ENCODE data around the gene TMCO4. TPM values are rescaled to one million over a fixed set of nuclear protein-coding genes. Genes with fewer than 3 reads are reported as not detected.

The TMCO4 gene
- total and polyA plus RNA-seq, 8 donors, result 15.7 to 22.1 (median 18.9) TPM

DNA sequence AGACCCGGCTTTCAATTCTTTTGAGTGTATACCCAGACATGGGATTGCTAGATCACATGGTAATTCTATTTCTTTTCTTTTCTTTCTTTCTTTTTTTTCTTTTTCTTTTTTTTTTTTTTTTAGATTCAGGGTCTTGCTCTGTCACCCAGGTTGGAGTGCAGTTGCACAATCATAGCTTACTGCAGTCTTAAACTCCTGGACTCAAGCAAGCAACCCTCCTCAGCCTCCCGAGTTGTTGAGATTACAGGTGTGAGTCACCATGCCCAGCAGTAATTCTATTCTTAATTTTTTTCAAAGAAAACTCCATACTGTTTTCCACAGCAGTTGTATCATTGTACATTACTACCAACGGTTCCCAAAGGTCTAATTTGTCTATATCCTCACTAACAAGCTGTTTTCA lies 28.8 kb upstream of the TMCO4 start:
- Histone ChIP-seq H3K27ac (no peak overlapping the region), H3K4me1 (no peaks in the 10 kb centered on the region), H3K27me3 (peaks cover 0 to 25% of the 10 kb centered on the region in 2 donors), H3K4me3 (no peak overlapping the region), H3K36me3 (no peaks in the 10 kb centered on the region), H3K9me3 (no peaks in the 10 kb centered on the region)
- intact Hi-C loops (cut with DNase I), result no loop called here
- DNase-seq (no peak), ATAC-seq (no peak)
- TF ChIP-seq, protein P1, sequence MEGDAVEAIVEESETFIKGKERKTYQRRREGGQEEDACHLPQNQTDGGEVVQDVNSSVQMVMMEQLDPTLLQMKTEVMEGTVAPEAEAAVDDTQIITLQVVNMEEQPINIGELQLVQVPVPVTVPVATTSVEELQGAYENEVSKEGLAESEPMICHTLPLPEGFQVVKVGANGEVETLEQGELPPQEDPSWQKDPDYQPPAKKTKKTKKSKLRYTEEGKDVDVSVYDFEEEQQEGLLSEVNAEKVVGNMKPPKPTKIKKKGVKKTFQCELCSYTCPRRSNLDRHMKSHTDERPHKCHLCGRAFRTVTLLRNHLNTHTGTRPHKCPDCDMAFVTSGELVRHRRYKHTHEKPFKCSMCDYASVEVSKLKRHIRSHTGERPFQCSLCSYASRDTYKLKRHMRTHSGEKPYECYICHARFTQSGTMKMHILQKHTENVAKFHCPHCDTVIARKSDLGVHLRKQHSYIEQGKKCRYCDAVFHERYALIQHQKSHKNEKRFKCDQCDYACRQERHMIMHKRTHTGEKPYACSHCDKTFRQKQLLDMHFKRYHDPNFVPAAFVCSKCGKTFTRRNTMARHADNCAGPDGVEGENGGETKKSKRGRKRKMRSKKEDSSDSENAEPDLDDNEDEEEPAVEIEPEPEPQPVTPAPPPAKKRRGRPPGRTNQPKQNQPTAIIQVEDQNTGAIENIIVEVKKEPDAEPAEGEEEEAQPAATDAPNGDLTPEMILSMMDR (IDR thresholded peaks at IDR 0.05), result no peak

DNA sequence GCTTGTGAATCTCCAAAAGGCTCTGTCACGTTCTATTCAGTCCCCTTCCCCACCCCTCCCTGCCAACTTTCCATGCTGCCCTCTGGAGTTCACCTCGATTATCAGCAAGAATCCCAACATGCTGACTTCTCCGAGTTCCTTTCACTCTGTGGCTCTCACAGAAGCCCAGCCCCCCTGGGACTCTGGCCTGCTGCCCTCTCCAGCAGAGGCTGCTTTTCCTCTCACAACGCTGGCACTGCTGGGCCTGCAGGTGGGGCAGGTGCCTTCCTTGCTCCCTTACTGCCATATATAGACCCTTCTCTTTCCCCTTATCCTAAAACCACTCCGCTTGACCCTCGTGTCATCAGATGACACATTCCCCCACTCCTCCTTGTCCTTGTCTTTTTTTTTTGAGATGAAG lies 25.6 kb upstream of the TMCO4 start:
- Histone ChIP-seq H3K27me3 (peaks cover 0 to 9% of the 10 kb centered on the region in 2 donors), H3K4me3 (no peak overlapping the region), H3K36me3 (no peaks in the 10 kb centered on the region), H3K27ac (no peak overlapping the region), H3K9me3 (no peaks in the 10 kb centered on the region), H3K4me1 (no peaks in the 10 kb centered on the region)
- peak in 1 of 4 donors; percentile 21 for DNase-seq
- intact Hi-C loops (cut with DNase I), result no loop called here
- ATAC-seq, result no peak
- TF ChIP-seq, protein P1 (IDR thresholded peaks at IDR 0.05), result no peak

DNA sequence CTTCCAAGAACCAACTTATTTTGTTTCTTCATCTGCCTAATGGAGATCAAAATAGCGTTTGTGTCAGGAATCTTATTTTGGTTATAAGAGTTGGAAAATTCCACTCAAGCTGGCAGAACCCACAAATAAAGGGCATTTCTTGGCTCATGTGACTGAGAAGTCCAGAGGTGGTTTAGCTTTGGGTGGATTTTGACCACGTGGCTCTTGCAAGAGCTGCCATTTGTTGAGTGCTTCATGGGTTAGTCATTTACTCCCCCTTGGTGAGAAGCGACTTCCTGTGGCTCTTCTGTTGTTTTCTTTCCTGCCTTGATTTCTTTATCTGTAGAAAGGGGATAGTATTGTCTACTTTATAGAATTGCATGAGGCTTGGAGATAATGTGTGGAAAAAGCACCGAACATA lies 24.8 kb upstream of the TMCO4 start:
- intact Hi-C loops (cut with DNase I), result no loop called here
- no peak overlapping the region for H3K27ac ChIP-seq
- no peak overlapping the region for H3K4me3 ChIP-seq
- TF ChIP-seq, protein P1 (IDR thresholded peaks at IDR 0.05), result no peak
- ATAC-seq (no peak), DNase-seq (no peak)
- H3K9me3 ChIP-seq, result no peaks in the 10 kb centered on the region
- no peaks in the 10 kb centered on the region for H3K4me1 ChIP-seq
- no peaks in the 10 kb centered on the region for H3K36me3 ChIP-seq
- H3K27me3 ChIP-seq, result peaks cover 0 to 6% of the 10 kb centered on the region in 2 donors

DNA sequence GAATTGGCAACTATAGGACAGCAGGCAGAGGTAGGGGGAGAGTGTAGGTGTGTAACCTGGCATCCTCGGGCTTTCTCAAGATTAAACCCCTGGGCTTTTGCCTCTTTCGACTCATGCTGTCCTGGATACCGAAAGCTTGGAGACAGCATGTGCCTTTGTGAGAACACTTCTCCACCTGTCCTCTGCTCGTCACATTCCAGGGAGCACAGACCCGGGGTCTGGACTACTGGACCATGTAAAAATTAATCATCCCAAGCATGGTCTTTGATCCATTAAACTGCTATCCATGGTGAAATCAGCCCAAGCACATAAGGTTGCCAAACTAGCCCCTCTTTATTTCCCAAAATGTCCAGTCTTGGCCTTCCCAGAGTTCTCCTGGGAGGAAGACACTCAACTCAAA lies 24.3 kb upstream of the TMCO4 start:
- H3K4me1 ChIP-seq, result no peaks in the 10 kb centered on the region
- H3K36me3 ChIP-seq, result no peaks in the 10 kb centered on the region
- TF ChIP-seq, protein P1 (IDR thresholded peaks at IDR 0.05), result no peak
- intact Hi-C loops (cut with DNase I), result no loop called here
- no peak for DNase-seq
- peaks cover 0 to 6% of the 10 kb centered on the region in 2 donors for H3K27me3 ChIP-seq
- no peaks in the 10 kb centered on the region for H3K9me3 ChIP-seq
- no peak for ATAC-seq
- H3K27ac ChIP-seq, result no peak overlapping the region
- no peak overlapping the region for H3K4me3 ChIP-seq

DNA sequence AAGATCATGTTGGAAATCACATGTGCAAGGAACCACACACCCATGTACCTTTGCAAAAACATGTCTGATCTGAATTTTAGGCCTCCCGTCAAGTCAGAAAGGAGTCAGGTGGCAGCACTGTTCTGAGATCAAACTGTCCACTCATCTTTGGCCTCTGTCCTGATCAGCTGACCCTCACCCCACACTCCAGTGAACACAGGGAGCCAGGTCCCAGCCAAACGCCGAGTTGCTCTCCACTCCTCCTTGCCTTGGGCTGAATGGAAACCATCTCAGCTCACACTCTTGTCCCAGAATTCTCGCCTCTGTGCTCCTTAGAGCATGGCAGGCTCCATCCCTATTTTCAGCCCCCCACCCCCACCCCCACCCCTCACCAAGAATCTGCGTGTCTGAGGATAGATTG lies 20.0 kb upstream of the TMCO4 start:
- no peak overlapping the region for H3K27ac ChIP-seq
- intact Hi-C loops (cut with DNase I), result no loop called here
- TF ChIP-seq, protein P1 (IDR thresholded peaks at IDR 0.05), result no peak
- peaks cover 0 to 2% of the 10 kb centered on the region in 2 donors for H3K27me3 ChIP-seq
- H3K4me1 ChIP-seq, result no peaks in the 10 kb centered on the region
- ATAC-seq (no peak), DNase-seq (no peak)
- no peak overlapping the region for H3K4me3 ChIP-seq
- no peaks in the 10 kb centered on the region for H3K36me3 ChIP-seq
- H3K9me3 ChIP-seq, result no peaks in the 10 kb centered on the region

All from left lung (tissue), 10 donors.